ENCODE data around the gene SCAI.

The SCAI gene

DNA sequence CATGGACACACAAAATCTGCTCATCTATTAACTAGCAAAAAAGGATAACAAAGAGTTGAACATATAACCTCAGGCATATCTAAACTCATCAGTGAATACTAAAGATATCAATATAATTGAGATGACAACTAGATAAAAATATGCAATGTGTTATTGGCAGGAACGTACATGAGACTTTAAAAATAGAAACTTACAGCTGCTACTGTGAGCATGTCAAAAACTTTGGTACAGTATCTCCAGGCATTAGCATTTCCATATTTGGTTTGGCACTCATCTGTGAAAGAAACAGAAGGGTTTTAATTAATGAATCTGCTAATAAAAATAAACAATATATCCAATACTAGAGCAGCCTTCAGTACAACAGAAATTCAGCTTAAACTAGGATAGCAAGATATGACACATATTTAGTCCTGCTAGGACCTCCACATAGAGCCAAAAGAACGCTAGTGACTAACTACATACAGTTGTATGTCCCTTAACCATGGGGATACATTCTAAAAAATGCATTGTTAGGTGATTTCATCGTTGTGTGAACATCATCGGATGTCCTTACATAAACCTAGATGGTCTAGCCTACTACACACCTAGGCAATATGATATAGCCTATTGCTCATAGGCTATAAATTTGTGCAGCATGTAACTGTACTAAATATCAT lies 10.5 kb upstream of the SCAI start (continued):
- TF ChIP-seq, protein P1, sequence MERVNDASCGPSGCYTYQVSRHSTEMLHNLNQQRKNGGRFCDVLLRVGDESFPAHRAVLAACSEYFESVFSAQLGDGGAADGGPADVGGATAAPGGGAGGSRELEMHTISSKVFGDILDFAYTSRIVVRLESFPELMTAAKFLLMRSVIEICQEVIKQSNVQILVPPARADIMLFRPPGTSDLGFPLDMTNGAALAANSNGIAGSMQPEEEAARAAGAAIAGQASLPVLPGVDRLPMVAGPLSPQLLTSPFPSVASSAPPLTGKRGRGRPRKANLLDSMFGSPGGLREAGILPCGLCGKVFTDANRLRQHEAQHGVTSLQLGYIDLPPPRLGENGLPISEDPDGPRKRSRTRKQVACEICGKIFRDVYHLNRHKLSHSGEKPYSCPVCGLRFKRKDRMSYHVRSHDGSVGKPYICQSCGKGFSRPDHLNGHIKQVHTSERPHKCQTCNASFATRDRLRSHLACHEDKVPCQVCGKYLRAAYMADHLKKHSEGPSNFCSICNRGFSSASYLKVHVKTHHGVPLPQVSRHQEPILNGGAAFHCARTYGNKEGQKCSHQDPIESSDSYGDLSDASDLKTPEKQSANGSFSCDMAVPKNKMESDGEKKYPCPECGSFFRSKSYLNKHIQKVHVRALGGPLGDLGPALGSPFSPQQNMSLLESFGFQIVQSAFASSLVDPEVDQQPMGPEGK (CRISPR knock-in tag; IDR thresholded peaks at IDR 0.05; ENCODE audit: borderline replicate concordance) = no peak
- TF ChIP-seq SNAI2 (CRISPR knock-in tag; IDR thresholded peaks at IDR 0.05) (no peak), PPARA (CRISPR knock-in tag; IDR thresholded peaks at IDR 0.05; ENCODE audit: borderline replicate concordance) (no peak), TCF4 (CRISPR knock-in tag; IDR thresholded peaks at IDR 0.05; ENCODE audit: borderline replicate concordance) (no peak), ZNF565 (CRISPR knock-in tag; conservative IDR thresholded peaks at IDR 0.05; ENCODE audit: low read depth) (no peak)
- TF ChIP-seq, protein P2, sequence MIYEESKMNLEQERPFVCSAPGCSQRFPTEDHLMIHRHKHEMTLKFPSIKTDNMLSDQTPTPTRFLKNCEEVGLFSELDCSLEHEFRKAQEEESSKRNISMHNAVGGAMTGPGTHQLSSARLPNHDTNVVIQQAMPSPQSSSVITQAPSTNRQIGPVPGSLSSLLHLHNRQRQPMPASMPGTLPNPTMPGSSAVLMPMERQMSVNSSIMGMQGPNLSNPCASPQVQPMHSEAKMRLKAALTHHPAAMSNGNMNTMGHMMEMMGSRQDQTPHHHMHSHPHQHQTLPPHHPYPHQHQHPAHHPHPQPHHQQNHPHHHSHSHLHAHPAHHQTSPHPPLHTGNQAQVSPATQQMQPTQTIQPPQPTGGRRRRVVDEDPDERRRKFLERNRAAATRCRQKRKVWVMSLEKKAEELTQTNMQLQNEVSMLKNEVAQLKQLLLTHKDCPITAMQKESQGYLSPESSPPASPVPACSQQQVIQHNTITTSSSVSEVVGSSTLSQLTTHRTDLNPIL (CRISPR knock-in tag; IDR thresholded peaks at IDR 0.05; ENCODE audit: low read depth) = no peak

DNA sequence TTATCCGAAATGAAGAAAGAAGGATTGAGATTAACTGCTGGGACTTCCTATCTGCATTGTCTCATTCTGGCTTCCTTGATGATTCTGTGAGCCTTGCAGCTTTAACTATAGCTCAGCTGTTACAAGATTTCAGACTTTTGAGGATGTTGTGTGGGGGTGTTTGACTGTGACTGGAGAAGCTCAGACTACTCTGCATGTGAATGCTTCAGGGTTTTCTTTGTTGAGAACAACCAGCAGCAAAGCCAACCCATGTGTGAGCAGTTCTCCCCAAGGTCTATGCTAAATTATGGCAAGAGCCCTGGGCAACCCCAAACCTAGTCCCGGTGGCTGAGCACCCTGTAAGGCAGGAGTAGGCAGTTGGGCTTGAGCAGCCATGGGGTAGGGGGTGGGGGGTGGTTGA lies 8.4 kb upstream of the SCAI start:
- TF ChIP-seq, protein P2 (CRISPR knock-in tag; IDR thresholded peaks at IDR 0.05; ENCODE audit: low read depth) = no peak
- no peak for TF ChIP-seq ZNF565 (CRISPR knock-in tag; conservative IDR thresholded peaks at IDR 0.05; ENCODE audit: low read depth)
- no peak for TF ChIP-seq RARB (CRISPR knock-in tag; IDR thresholded peaks at IDR 0.05)
- TF ChIP-seq TCF4 (CRISPR knock-in tag; IDR thresholded peaks at IDR 0.05; ENCODE audit: borderline replicate concordance) = no peak
- TF ChIP-seq, protein P3, sequence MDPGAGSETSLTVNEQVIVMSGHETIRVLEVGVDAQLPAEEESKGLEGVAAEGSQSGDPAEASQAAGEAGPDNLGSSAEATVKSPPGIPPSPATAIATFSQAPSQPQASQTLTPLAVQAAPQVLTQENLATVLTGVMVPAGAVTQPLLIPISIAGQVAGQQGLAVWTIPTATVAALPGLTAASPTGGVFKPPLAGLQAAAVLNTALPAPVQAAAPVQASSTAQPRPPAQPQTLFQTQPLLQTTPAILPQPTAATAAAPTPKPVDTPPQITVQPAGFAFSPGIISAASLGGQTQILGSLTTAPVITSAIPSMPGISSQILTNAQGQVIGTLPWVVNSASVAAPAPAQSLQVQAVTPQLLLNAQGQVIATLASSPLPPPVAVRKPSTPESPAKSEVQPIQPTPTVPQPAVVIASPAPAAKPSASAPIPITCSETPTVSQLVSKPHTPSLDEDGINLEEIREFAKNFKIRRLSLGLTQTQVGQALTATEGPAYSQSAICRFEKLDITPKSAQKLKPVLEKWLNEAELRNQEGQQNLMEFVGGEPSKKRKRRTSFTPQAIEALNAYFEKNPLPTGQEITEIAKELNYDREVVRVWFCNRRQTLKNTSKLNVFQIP (CRISPR knock-in tag; IDR thresholded peaks at IDR 0.05; ENCODE audit: borderline replicate concordance, low read depth) = no peak
- no peak for ATAC-seq

DNA sequence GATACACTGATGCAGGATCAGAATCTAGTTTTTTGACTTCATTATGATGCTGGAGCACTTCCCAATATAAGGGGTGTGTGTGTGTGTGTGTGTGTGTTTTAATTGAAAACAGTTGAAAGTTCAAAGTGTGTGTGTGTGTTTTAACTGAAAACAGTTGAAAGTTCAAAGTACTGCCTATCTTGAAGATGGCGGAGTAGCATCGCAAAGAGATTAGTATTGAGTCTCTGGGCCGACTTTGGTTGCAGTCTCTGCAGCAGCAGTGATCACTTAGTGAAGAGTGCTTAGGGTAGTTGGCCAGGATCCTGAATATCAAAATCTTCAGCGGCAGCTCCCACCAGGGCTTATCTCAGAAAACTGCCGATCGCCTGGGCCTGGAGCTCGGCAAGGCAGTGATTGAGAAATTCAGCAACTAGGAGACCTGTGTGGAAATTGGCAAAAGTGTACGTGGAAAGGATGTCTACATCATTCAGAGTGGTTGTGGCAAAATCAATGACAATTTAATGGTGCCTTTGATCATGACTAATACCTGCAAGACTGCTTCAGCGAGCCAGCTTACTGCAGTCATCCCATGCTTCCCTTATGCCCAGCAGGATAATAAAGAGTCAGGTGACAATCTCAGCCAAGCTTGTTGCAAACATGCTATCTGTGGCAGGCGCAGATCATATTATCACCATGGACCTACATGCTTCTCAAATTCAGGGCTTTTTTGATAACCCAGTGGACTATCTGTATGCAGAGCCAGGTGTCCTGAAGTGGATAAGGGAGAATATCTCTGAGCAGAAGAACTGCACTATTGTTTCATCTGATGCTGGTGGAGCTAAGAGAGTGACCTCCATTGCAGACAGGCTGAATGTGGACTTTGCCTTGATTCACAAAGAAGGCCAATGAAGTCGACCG lies 7.3 kb upstream of the SCAI start:
- ATAC-seq = no peak

DNA sequence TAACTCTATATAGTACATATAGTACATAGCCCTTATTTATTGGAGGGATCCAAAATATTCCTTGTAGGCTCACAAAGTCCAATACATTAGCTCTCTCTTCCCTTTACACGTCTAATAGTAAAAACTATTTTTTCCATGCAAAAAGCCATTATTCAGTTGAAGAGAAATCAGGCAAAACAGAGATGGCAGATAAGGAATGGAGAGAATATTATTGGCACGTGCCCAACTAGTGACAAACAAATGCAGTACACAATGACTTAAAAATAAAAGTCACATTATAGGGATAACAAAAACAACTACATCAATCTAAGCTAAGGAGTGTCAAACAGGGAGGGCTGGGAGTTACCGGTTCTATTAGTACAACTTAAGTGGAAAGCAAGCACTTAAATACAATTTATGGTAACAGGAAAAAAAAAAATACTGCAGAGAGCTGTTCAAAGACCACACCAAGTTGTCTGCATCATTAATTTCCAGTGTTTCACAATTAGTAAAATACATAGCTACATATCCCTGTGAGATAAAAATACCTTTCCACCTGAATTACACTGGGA lies 4.1 kb upstream of the SCAI start:
- TF ChIP-seq ZNF70 (CRISPR knock-in tag; IDR thresholded peaks at IDR 0.05) (no peak), ZNF8 (CRISPR knock-in tag; IDR thresholded peaks at IDR 0.05) (no peak), PPARA (CRISPR knock-in tag; IDR thresholded peaks at IDR 0.05; ENCODE audit: borderline replicate concordance) (no peak), BACH2 (CRISPR knock-in tag; IDR thresholded peaks at IDR 0.05; ENCODE audit: borderline replicate concordance) (no peak), ZFP3 (CRISPR knock-in tag; IDR thresholded peaks at IDR 0.05) (no peak), TOX (CRISPR knock-in tag; IDR thresholded peaks at IDR 0.05; ENCODE audit: borderline replicate concordance) (no peak), CSDC2 (CRISPR knock-in tag; IDR thresholded peaks at IDR 0.05) (no peak), ISL1 (CRISPR knock-in tag; IDR thresholded peaks at IDR 0.05) (no peak), ZFP30 (CRISPR knock-in tag; IDR thresholded peaks at IDR 0.05) (no peak)
- TF ChIP-seq, protein P3 (CRISPR knock-in tag; IDR thresholded peaks at IDR 0.05; ENCODE audit: borderline replicate concordance, low read depth) = no peak
- TF ChIP-seq, protein P2 (CRISPR knock-in tag; IDR thresholded peaks at IDR 0.05; ENCODE audit: low read depth) = no peak
- no peak for ATAC-seq

More for the DNA sequence above, 7.3 kb upstream of the SCAI start:
- no peak for TF ChIP-seq ZNF565 (CRISPR knock-in tag; conservative IDR thresholded peaks at IDR 0.05; ENCODE audit: low read depth)
- TF ChIP-seq ISL1 (CRISPR knock-in tag; IDR thresholded peaks at IDR 0.05) = no peak
- TF ChIP-seq, protein P4, sequence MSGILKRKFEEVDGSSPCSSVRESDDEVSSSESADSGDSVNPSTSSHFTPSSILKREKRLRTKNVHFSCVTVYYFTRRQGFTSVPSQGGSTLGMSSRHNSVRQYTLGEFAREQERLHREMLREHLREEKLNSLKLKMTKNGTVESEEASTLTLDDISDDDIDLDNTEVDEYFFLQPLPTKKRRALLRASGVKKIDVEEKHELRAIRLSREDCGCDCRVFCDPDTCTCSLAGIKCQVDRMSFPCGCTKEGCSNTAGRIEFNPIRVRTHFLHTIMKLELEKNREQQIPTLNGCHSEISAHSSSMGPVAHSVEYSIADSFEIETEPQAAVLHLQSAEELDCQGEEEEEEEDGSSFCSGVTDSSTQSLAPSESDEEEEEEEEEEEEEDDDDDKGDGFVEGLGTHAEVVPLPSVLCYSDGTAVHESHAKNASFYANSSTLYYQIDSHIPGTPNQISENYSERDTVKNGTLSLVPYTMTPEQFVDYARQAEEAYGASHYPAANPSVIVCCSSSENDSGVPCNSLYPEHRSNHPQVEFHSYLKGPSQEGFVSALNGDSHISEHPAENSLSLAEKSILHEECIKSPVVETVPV (CRISPR knock-in tag; IDR thresholded peaks at IDR 0.05) = no peak
- TF ChIP-seq ESRRG (CRISPR knock-in tag; IDR thresholded peaks at IDR 0.05) = no peak
- TF ChIP-seq ZNF70 (CRISPR knock-in tag; IDR thresholded peaks at IDR 0.05) = no peak
- no peak for TF ChIP-seq ARNTL (CRISPR knock-in tag; IDR thresholded peaks at IDR 0.05; ENCODE audit: borderline replicate concordance, low read depth)

Measured in SK-N-SH treated with all-trans-retinoic acid at 6 μM for 48 hours (cell line).